Measurements from ENCODE around the gene GPR65.

Gene GPR65

DNA sequence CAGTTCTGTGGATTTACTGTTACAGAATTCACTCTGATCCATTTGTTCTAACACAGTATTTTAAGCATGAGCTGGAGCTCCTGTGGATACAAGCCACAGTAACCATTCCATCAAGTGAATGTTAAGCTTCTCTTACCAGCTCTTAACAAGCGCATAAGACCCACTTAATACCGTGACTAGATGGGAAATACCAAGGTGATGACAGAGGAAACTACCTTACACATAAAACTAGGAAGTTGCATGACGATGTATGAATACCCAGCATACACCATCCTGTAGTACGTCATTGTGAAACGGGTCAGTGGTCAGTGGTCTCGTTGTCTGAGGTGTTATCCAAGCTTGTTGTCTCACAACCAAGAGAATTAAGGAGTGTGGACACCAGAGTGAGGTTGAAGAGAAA, 10.0 kb upstream of the GPR65 start:
- no peak for DNase-seq (ENCODE audit: extremely low read depth, low read depth)
- TF ChIP-seq, protein P1, sequence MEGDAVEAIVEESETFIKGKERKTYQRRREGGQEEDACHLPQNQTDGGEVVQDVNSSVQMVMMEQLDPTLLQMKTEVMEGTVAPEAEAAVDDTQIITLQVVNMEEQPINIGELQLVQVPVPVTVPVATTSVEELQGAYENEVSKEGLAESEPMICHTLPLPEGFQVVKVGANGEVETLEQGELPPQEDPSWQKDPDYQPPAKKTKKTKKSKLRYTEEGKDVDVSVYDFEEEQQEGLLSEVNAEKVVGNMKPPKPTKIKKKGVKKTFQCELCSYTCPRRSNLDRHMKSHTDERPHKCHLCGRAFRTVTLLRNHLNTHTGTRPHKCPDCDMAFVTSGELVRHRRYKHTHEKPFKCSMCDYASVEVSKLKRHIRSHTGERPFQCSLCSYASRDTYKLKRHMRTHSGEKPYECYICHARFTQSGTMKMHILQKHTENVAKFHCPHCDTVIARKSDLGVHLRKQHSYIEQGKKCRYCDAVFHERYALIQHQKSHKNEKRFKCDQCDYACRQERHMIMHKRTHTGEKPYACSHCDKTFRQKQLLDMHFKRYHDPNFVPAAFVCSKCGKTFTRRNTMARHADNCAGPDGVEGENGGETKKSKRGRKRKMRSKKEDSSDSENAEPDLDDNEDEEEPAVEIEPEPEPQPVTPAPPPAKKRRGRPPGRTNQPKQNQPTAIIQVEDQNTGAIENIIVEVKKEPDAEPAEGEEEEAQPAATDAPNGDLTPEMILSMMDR (IDR thresholded peaks at IDR 0.05; ENCODE audit: low read depth, low read length), result no peak

DNA sequence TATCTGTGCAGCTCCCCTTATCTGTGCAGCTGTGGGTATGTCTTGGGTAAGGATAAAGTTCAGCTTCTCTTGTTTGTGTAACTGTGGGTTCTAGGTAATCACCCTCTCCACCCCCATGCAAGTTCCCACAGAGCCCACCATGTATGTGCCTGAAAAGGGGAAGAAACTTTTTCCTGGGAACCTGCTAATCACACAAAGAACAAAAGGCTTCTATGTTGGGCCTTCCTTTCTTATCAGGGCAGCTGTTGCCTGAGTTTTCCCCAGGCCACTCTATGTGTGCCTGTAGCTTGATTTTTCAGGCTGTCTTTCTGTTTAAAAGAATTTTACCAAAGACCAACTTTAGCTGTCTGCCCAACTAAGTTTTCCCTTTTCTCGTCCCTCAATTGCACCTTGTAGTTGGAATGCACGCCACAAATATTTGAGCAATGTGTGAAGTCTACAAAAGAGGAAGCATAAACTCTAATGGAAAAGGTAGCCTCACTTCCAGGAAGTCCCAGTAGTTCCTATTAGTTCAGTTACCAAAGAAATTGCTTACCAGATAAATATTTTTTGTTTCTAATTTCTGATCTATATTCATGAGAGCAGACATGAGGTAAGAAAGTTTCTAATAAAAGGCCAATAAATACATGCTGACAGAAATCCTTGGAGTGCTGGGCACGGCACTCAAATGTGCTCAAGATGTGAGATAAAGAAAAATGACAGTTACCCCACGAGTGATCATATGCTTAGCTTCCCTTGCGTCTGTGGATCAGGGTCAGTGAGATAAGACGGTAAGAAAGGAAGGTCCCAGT, 9.2 kb upstream of the GPR65 start:
- TF ChIP-seq, protein P1 (IDR thresholded peaks at IDR 0.05; ENCODE audit: low read depth, low read length), result no peak
- no peak for DNase-seq (ENCODE audit: extremely low read depth, low read depth)

DNA sequence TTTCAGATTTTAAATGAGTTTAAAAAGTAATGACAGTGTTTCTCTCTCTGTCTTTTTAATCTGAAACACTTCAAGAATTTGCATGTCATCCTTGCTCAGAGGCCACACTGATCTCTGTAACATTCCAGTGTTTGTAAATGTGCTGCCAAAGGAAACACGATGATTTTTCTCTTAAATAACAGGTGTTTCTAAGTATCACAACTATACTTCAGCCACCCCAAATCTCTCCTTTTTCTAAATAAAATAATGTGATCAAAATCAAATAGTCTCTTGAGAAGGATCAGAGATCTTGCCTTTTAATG, 8.7 kb upstream of the GPR65 start:
- TF ChIP-seq, protein P1 (IDR thresholded peaks at IDR 0.05; ENCODE audit: low read depth, low read length), result no peak
- DNase-seq (ENCODE audit: extremely low read depth, low read depth), result no peak

DNA sequence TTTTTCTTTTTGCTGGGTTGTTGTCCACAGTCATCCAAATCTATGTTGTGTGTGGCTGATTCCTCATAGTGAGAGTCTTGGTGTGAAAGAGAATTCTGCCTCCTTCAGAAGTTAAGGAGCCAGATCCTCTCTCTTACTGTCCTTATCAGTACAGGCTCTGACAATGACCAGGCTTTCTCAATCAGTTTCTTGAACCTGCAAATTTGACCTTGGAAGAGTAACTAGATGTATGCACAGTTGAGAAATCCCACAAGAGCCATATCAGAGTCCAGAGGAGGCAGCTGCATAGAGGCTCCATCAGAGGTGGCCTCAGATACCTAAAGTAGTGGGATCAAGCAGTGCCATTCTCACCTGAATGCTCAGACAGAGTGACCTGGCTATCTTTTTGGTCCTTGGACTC, 6.5 kb upstream of the GPR65 start:
- no peak for DNase-seq (ENCODE audit: extremely low read depth, low read depth)
- TF ChIP-seq, protein P1 (IDR thresholded peaks at IDR 0.05; ENCODE audit: low read depth, low read length), result no peak

DNA sequence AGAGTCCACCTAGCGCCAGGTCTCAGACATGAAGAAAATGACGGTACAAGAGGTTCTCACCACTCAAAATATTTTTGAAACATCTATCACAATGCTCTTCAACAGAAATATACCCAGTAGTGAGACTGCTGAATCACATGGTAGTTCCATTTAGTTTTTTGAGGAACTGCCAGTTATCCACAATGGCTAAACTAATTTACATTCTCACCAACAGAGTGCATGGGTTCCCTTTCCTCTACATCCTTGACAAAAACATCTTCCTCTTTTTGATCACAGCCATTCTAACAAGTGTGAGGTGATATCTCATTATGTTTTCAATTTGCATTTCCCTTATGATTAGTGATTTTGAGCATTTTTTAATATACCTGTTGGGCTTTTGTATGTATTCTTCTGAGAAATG, 5.7 kb upstream of the GPR65 start:
- DNase-seq (ENCODE audit: extremely low read depth, low read depth), result no peak
- TF ChIP-seq, protein P1 (IDR thresholded peaks at IDR 0.05; ENCODE audit: low read depth, low read length), result no peak

DNA sequence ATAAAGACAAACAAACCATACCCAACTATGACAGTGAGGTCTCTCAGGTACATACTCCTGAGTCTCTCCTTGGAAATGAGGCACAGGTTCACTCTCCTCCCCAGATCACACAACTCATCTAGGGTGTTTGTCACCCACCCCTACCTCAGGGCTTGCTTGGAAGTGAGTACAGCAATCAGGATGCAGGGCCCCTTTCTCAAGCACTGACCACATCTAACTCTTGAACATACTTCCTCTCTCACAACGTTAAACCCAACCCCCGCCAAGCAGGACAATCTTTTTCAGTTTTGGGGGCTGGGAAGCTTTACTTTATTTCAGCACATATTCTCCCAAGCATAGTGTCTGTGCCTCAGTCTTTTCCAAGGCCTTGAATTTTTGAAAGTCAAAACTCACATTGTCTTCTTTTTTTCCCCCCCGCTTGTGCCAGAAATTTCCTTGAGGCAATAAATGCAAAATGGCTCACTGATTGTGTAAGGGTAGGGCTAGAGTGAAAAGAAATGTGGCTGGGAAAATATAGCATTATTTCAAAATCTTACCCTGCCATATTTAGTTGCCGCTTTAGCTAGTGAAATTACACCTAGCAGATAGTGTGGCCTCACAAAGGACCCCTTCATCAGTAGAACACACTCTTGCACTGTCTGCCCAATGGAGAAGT, 2.4 kb upstream of the GPR65 start:
- DNase-seq (ENCODE audit: extremely low read depth, low read depth), result no peak
- TF ChIP-seq, protein P1 (IDR thresholded peaks at IDR 0.05; ENCODE audit: low read depth, low read length), result no peak

DNA sequence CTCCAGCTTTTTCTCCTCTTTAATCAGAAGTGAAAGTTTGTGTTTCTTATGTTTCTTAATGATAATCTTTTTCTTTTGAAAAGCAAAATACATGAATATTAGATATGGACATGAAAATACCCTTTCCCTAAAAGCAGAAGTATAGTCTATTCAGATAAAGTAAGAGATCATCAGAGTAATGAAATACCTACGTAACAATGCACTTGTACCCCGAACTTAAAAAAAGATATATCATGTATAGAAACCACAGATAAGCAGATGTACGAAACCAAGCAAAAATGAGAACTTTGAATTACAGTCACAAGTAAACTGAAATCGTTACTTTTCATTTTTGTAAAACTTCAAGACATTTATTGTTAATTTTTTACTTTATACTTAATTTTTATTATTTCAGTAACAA, 1.5 kb upstream of the GPR65 start:
- no peak for DNase-seq (ENCODE audit: extremely low read depth, low read depth)
- TF ChIP-seq, protein P1 (IDR thresholded peaks at IDR 0.05; ENCODE audit: low read depth, low read length), result no peak
